HEK293 (cell line): ENCODE measurements around the gene RIPK3.

ENCODE experiments used
- SETDB1 ChIP-seq: IDR thresholded peaks from one replicate; pipeline ENCODE4 v1.6.1; 2017; ENCODE audit warnings: mild to moderate bottlenecking, low read length, moderate library complexity, mixed read lengths; ENCODE audit not compliant: insufficient read length
- YY1 ChIP-seq: fragments of 450-650 bp; formaldehyde crosslinking; IDR thresholded peaks from 2 replicates; pipeline ENCODE4 v1.5.1; 2018; ENCODE audit warnings: missing biosample characterization, missing genetic modification characterization
- ZBTB1 ChIP-seq: fragments of 450-650 bp; formaldehyde crosslinking; IDR thresholded peaks from 2 replicates; pipeline ENCODE4 v1.5.1; 2016; ENCODE audit warnings: missing biosample characterization, missing genetic modification characterization
- ZNF121 ChIP-seq: fragments of 450-650 bp; formaldehyde crosslinking; IDR thresholded peaks from 2 replicates; pipeline ENCODE4 v1.5.1; 2016; ENCODE audit warnings: missing biosample characterization, missing genetic modification characterization
- ZNF146 ChIP-seq: fragments of 450-650 bp; formaldehyde crosslinking; IDR thresholded peaks from 2 replicates; pipeline ENCODE4 v1.5.1; 2016; ENCODE audit warnings: missing biosample characterization, missing genetic modification characterization
- ZNF24 ChIP-seq: fragments of 450-650 bp; formaldehyde crosslinking; IDR thresholded peaks from 2 replicates; pipeline ENCODE4 v1.5.1; 2016; ENCODE audit warnings: missing biosample characterization, missing genetic modification characterization
- ZNF302 ChIP-seq: fragments of 450-650 bp; formaldehyde crosslinking; IDR thresholded peaks from 2 replicates; pipeline ENCODE4 v1.5.1; 2016; ENCODE audit warnings: missing biosample characterization, missing genetic modification characterization, low read depth
- ZNF394 ChIP-seq: fragments of 450-650 bp; formaldehyde crosslinking; IDR thresholded peaks from 2 replicates; pipeline ENCODE4 v1.5.1; 2016; ENCODE audit warnings: missing biosample characterization, missing genetic modification characterization, mild to moderate bottlenecking, moderate library complexity, borderline replicate concordance
- ZNF521 ChIP-seq: fragments of 450-650 bp; formaldehyde crosslinking; IDR thresholded peaks from 2 replicates; pipeline ENCODE4 v1.5.1; 2017; ENCODE audit warnings: missing biosample characterization, mild to moderate bottlenecking, missing genetic modification characterization
- ZNF785 ChIP-seq: fragments of 450-650 bp; formaldehyde crosslinking; IDR thresholded peaks from 2 replicates; pipeline ENCODE4 v1.5.1; 2016; ENCODE audit warnings: missing biosample characterization, missing genetic modification characterization
- ZNF792 ChIP-seq: fragments of 450-650 bp; formaldehyde crosslinking; IDR thresholded peaks from 2 replicates; pipeline ENCODE4 v1.5.1; 2016; ENCODE audit warnings: missing biosample characterization, missing genetic modification characterization
- TF ChIP-seq, protein P1 (sequence below): fragments of 450-650 bp; formaldehyde crosslinking; IDR thresholded peaks from 2 replicates; pipeline ENCODE4 v1.5.1; 2016; ENCODE audit warnings: missing biosample characterization, missing genetic modification characterization
- TF ChIP-seq, protein P2 (sequence below): fragments of 450-650 bp; formaldehyde crosslinking; conservative IDR thresholded peaks from 2 replicates; pipeline ENCODE4 v1.5.1; 2016; ENCODE audit warnings: low read depth, missing biosample characterization, missing genetic modification characterization
- TF ChIP-seq, protein P3 (sequence below): fragments of 450-650 bp; formaldehyde crosslinking; optimal IDR thresholded peaks from 2 replicates; pipeline ENCODE3; 2016; ENCODE audit warnings: missing biosample characterization, mild to moderate bottlenecking, missing genetic modification characterization

DNA sequence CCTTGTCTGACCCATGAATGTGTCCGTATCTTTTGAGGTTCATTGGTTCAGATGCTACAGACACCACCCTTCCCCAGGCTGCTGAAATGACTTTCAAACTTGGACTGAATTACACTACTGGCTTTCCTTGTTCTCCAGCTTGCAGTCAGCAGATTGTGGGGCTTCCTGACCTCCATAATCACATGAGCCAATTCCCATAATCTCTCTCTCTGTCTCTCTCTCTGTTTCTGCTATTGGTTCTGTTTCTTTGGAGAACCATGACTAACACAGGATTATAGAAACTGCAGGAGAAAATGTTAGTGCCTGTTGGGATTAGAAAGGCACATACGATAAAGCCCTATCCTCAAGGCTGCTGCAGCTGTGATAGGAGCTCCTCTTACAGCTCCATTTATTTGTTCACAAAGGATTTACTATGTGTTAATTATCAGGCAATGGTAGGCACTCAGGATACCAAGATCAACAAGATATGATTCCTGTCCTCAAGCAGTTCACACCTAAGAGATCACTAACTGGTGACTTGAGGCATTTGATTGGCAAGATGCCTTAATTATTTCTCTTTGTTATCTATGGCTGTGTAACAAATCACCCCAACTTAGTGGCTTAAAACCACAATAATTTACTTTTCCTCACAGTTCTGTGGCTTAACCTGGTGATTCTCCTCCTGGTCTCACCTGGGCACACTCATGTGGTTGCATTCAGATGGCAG lies 48.8 kb upstream of the RIPK3 start:
- no peak for TF ChIP-seq ZNF121
- TF ChIP-seq, protein P1, sequence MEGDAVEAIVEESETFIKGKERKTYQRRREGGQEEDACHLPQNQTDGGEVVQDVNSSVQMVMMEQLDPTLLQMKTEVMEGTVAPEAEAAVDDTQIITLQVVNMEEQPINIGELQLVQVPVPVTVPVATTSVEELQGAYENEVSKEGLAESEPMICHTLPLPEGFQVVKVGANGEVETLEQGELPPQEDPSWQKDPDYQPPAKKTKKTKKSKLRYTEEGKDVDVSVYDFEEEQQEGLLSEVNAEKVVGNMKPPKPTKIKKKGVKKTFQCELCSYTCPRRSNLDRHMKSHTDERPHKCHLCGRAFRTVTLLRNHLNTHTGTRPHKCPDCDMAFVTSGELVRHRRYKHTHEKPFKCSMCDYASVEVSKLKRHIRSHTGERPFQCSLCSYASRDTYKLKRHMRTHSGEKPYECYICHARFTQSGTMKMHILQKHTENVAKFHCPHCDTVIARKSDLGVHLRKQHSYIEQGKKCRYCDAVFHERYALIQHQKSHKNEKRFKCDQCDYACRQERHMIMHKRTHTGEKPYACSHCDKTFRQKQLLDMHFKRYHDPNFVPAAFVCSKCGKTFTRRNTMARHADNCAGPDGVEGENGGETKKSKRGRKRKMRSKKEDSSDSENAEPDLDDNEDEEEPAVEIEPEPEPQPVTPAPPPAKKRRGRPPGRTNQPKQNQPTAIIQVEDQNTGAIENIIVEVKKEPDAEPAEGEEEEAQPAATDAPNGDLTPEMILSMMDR (tag by site-specific recombination), result no peak
- TF ChIP-seq, protein P2, sequence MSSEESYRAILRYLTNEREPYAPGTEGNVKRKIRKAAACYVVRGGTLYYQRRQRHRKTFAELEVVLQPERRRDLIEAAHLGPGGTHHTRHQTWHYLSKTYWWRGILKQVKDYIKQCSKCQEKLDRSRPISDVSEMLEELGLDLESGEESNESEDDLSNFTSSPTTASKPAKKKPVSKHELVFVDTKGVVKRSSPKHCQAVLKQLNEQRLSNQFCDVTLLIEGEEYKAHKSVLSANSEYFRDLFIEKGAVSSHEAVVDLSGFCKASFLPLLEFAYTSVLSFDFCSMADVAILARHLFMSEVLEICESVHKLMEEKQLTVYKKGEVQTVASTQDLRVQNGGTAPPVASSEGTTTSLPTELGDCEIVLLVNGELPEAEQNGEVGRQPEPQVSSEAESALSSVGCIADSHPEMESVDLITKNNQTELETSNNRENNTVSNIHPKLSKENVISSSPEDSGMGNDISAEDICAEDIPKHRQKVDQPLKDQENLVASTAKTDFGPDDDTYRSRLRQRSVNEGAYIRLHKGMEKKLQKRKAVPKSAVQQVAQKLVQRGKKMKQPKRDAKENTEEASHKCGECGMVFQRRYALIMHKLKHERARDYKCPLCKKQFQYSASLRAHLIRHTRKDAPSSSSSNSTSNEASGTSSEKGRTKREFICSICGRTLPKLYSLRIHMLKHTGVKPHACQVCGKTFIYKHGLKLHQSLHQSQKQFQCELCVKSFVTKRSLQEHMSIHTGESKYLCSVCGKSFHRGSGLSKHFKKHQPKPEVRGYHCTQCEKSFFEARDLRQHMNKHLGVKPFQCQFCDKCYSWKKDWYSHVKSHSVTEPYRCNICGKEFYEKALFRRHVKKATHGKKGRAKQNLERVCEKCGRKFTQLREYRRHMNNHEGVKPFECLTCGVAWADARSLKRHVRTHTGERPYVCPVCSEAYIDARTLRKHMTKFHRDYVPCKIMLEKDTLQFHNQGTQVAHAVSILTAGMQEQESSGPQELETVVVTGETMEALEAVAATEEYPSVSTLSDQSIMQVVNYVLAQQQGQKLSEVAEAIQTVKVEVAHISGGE, result no peak
- TF ChIP-seq ZNF792 (tag by site-specific recombination), result no peak
- no peak for TF ChIP-seq ZNF785 (tag by site-specific recombination)
- no peak for TF ChIP-seq ZNF24
- TF ChIP-seq ZNF146 (tag by site-specific recombination), result no peak
- TF ChIP-seq ZNF302, result no peak
- TF ChIP-seq YY1 (tag by site-specific recombination), result no peak
- TF ChIP-seq ZBTB1 (tag by site-specific recombination), result no peak
- TF ChIP-seq, protein P3, sequence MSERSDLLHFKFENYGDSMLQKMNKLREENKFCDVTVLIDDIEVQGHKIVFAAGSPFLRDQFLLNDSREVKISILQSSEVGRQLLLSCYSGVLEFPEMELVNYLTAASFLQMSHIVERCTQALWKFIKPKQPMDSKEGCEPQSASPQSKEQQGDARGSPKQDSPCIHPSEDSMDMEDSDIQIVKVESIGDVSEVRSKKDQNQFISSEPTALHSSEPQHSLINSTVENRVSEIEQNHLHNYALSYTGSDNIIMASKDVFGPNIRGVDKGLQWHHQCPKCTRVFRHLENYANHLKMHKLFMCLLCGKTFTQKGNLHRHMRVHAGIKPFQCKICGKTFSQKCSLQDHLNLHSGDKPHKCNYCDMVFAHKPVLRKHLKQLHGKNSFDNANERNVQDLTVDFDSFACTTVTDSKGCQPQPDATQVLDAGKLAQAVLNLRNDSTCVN, result no peak
- no peak for TF ChIP-seq ZNF521
- no peak for TF ChIP-seq ZNF394 (tag by site-specific recombination)
- no peak for TF ChIP-seq SETDB1
